SK-N-SH (cell line): ENCODE measurements around the gene PIK3R3. TPM values are rescaled to one million over a fixed set of nuclear protein-coding genes. Genes with fewer than 3 reads are reported as not detected.

Experiments
- CTCF ChIA-PET: fragments of 300-600, 350-600 bp; formaldehyde crosslinking; extraction: SDS; loops from one replicate; lab custom pipeline; 2021; lab: Yijun Ruan, JAX
- POLR2A ChIA-PET: fragments of 350-600 bp; sonication (Branson Sonifier 250); formaldehyde crosslinking; extraction: SDS; loops from one replicate; lab custom pipeline; 2020; ENCODE audit warnings: antibody characterized with exemption, inconsistent platforms; lab: Yijun Ruan, JAX
- DNase-seq: peaks from one replicate; pipeline ENCODE4 v3.0.0; 2012
- H2AFZ ChIP-seq: fragments of 200-600 bp; sonication (generic); 2 replicates; pipeline ENCODE4 v1.8.1; 2016; ENCODE audit warnings: antibody characterized with exemption, mild to moderate bottlenecking, low read depth
- H3F3A ChIP-seq: fragments of 200-600 bp; sonication (generic); replicated peaks from 2 replicates; pipeline ENCODE3; 2016; ENCODE audit warnings: antibody characterized with exemption, mild to moderate bottlenecking; ENCODE audit not compliant: insufficient read depth
- H3K27ac ChIP-seq, 2 experiments: fragments of 200-500 bp in 1 of 2; fragments of 200-600 bp in 1 of 2; sonication (Bioruptor generic) in 1 of 2; sonication (generic), shearing (Covaris generic) in 1 of 2; 2 replicates each; pipeline versions ENCODE4 v1.5.1 to v1.6.1; 2014 to 2016; ENCODE audit warnings: low read depth in 2 of 2, inconsistent platforms in 1 of 2, low read length in 1 of 2, mild to moderate bottlenecking in 1 of 2, mixed read lengths in 1 of 2
- H3K27me3 ChIP-seq: fragments of 200-600 bp; sonication (generic), shearing (Covaris generic); 2 replicates; pipeline ENCODE4 v1.6.1; 2016; ENCODE audit warnings: mixed run types; ENCODE audit not compliant: insufficient read depth
- H3K36me3 ChIP-seq, 2 experiments: fragments of 200-500 bp in 1 of 2; fragments of 200-600 bp in 1 of 2; sonication (Bioruptor generic) in 1 of 2; sonication (generic) in 1 of 2; replicated peaks in 1 of 2; 2 replicates each; pipeline versions ENCODE3 to v1.5.1; 2014 to 2016; ENCODE audit warnings: low read length in 1 of 2, mild to moderate bottlenecking in 1 of 2; ENCODE audit not compliant: insufficient read depth in 2 of 2, control insufficient read depth in 1 of 2
- H3K4me1 ChIP-seq, 2 experiments: fragments of 200-500 bp in 1 of 2; fragments of 200-600 bp in 1 of 2; sonication (Bioruptor generic) in 1 of 2; sonication (generic), shearing (Covaris generic) in 1 of 2; 2 replicates each; pipeline versions ENCODE4 v1.5.1 to v1.6.1; 2014 to 2016; ENCODE audit warnings: low read depth in 1 of 2, low read length in 1 of 2, mixed run types in 1 of 2; ENCODE audit not compliant: insufficient read depth in 2 of 2, control insufficient read depth in 1 of 2
- H3K4me2 ChIP-seq: fragments of 200-600 bp; sonication (generic), shearing (Covaris generic); 2 replicates; pipeline ENCODE4 v1.6.1; 2017; ENCODE audit warnings: mixed run types
- H3K4me3 ChIP-seq, 2 experiments: fragments of 200-500 bp in 1 of 2; fragments of 200-600 bp in 1 of 2; sonication (Bioruptor generic) in 1 of 2; sonication (generic), shearing (Covaris generic) in 1 of 2; 2 replicates each; pipeline versions ENCODE4 v1.5.1 to v1.8.1; 2014 to 2016; ENCODE audit warnings: low read depth in 2 of 2, inconsistent platforms in 1 of 2, low read length in 1 of 2, mild to moderate bottlenecking in 1 of 2, mixed read lengths in 1 of 2, moderate library complexity in 1 of 2
- H3K79me2 ChIP-seq: fragments of 200-600 bp; sonication (generic); 2 replicates; pipeline ENCODE4 v1.8.1; 2017; ENCODE audit warnings: mild to moderate bottlenecking; ENCODE audit not compliant: insufficient read depth
- H3K9ac ChIP-seq: fragments of 200-600 bp; sonication (generic); 2 replicates; pipeline ENCODE4 v1.6.1; 2017; ENCODE audit warnings: mixed run types
- H3K9me2 ChIP-seq: fragments of 200-600 bp; sonication (generic); 2 replicates; pipeline ENCODE4 v1.6.1; 2017; ENCODE audit warnings: mixed run types
- H3K9me3 ChIP-seq: fragments of 200-600 bp; sonication (generic); 2 replicates; pipeline ENCODE4 v1.6.1; 2017; ENCODE audit warnings: mixed run types, mild to moderate bottlenecking, moderate library complexity
- H4K20me1 ChIP-seq: fragments of 200-600 bp; sonication (generic); 2 replicates; pipeline ENCODE4 v1.6.1; 2017; ENCODE audit warnings: mild to moderate bottlenecking, mixed run types; ENCODE audit not compliant: insufficient read depth
- CHD2 ChIP-seq: fragments of 150-350 bp; IDR thresholded peaks from 2 replicates; pipeline ENCODE4 v1.6.1; 2018; ENCODE audit warnings: low read length; ENCODE audit not compliant: partially characterized antibody
- EP300 ChIP-seq, 2 experiments: IDR thresholded peaks; 2 replicates each; pipeline versions ENCODE4 v1.4.0 to v1.6.1; 2012; ENCODE audit warnings: borderline replicate concordance in 1 of 2, low read depth in 1 of 2, low read length in 1 of 2
- EZH2phosphoT487 ChIP-seq: fragments of 200-600 bp; sonication (generic); IDR thresholded peaks from 2 replicates; pipeline ENCODE4 v1.6.1; 2017; ENCODE audit warnings: low read depth, mixed run types, mild to moderate bottlenecking, antibody characterized with exemption, moderate library complexity, borderline replicate concordance
- FOXM1 ChIP-seq: IDR thresholded peaks from 2 replicates; pipeline ENCODE4 v1.4.0; 2012; ENCODE audit warnings: low read depth, mild to moderate bottlenecking
- GABPA ChIP-seq: IDR thresholded peaks from 2 replicates; pipeline ENCODE4 v1.4.0; 2012; ENCODE audit warnings: low read depth, mild to moderate bottlenecking
- GATA2 ChIP-seq: sonication (generic); formaldehyde crosslinking; IDR thresholded peaks from 2 replicates; pipeline ENCODE4 v1.5.0; 2020; ENCODE audit warnings: mild to moderate bottlenecking, missing genetic modification reagents
- JUND ChIP-seq: IDR thresholded peaks from 2 replicates; pipeline ENCODE4 v1.4.0; 2012
- MEF2A ChIP-seq: IDR thresholded peaks from 2 replicates; pipeline ENCODE4 v1.4.0; 2012; ENCODE audit warnings: low read depth, borderline replicate concordance
- NFIC ChIP-seq: IDR thresholded peaks from 2 replicates; pipeline ENCODE4 v1.4.0; 2012; ENCODE audit warnings: borderline replicate concordance
- NRF1 ChIP-seq: IDR thresholded peaks from 2 replicates; pipeline ENCODE4 v1.6.1; 2012; ENCODE audit warnings: low read depth, mild to moderate bottlenecking, low read length
- RAD21 ChIP-seq: IDR thresholded peaks from 2 replicates; pipeline ENCODE4 v1.6.1; 2012; ENCODE audit warnings: mild to moderate bottlenecking, low read length
- RXRA ChIP-seq: IDR thresholded peaks from 2 replicates; pipeline ENCODE4 v1.4.0; 2012; ENCODE audit warnings: low read depth, mild to moderate bottlenecking, borderline replicate concordance
- SIN3A ChIP-seq: IDR thresholded peaks from 2 replicates; pipeline ENCODE4 v1.6.1; 2012; ENCODE audit warnings: low read depth, mild to moderate bottlenecking, low read length, moderate library complexity, borderline replicate concordance
- YY1 ChIP-seq: IDR thresholded peaks from 2 replicates; pipeline ENCODE4 v1.4.0; 2012; ENCODE audit warnings: low read depth, mild to moderate bottlenecking
- WGBS: methylation state at CpG from one replicate; pipeline ENCODE4 v1.1.6; 2017; ENCODE audit warnings: low lambda C conversion rate; 5-methylcytosine and 5-hydroxymethylcytosine counted together
- polyA plus RNA-seq, 3 experiments: library from polyadenylated mRNA; depleted of rRNA; stranded (reverse); fragments of >200 nt; gene quantifications; 2 replicates each; pipeline ENCODE4 v1.2.3, GENCODE V29; 2012
- TF ChIP-seq, protein P1 (sequence below): IDR thresholded peaks from 2 replicates; pipeline ENCODE4; 2012
- TF ChIP-seq, protein P2 (sequence below): fragments of 150-350 bp; IDR thresholded peaks from 2 replicates; pipeline ENCODE4 v1.6.1; 2017; ENCODE audit warnings: antibody characterized with exemption, low read length, low read depth, borderline replicate concordance
- TF ChIP-seq, protein P3 (sequence below): fragments of 200-600 bp; sonication (generic); IDR thresholded peaks from 2 replicates; pipeline ENCODE4 v1.6.1; 2017; ENCODE audit warnings: antibody characterized with exemption, mild to moderate bottlenecking, moderate library complexity

Gene PIK3R3
- polyA plus RNA-seq, 1 of the 3 experiments (the other 2 are of a cell fraction): 4.0 TPM

DNA sequence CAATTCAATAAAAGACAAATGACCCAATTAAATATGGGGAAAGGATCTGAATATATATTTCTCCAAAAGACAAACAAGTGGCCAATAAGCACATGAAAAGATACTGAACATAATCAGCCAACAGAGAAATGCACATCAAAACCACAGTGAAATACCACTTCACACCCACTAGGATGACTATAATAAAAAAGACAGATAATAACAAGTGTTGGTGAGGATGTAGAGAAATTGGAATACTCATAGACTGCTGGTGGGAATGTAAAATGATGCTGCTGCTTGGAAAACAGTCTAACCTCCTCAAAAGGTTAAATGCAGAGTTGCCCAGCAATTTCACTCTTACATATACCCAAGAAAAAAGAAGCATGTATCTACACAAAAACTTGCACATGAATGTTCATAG, 48.9 kb downstream of the PIK3R3 start (continued):
- TF ChIP-seq EP300 (IDR thresholded peaks at IDR 0.05; ENCODE audit: borderline replicate concordance in 1 of 2, low read depth in 1 of 2, low read length in 1 of 2): no peak
- no peak for TF ChIP-seq MEF2A

DNA sequence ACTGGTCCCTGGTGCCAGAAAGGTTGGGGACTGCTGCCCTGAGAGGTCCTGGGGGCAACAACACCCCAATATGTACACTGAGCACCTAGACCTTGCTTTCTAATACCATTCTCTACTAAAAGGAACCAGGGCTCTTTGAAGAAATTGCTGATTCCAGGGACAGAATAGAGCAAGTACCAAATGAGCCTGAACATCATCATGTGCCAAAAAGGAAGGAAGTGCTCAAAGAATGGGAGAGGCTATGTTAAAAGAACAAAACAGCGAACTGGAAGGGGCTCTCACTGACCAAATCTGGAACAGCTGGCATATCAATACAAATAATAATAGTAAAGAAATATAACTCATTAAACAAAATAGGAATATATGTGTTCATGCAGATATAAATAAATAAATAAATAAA, 50.8 kb downstream of the PIK3R3 start:
- Histone ChIP-seq H4K20me1 (no peaks in the 10 kb centered on the region), H3K27ac (no peak overlapping the region), H3K36me3 (peaks cover 0 to 8% of the 10 kb centered on the region in 2 experiments), H3K27me3 (no peaks in the 10 kb centered on the region), H2AFZ (no peak overlapping the region), H3K9me3 (no peaks in the 10 kb centered on the region), H3K9ac (no peak overlapping the region), H3K79me2 (peaks cover 23% of the 10 kb centered on the region), H3K4me3 (no peak overlapping the region), H3K9me2 (no peaks in the 10 kb centered on the region), H3F3A (peaks cover 13% of the 10 kb centered on the region), H3K4me1 (peaks cover 0 to 12% of the 10 kb centered on the region in 2 experiments; a peak in 2 of 4 replicates), H3K4me2 (no peak overlapping the region)
- ChIA-PET CTCF (no interaction called here), POLR2A (no interaction called here)
- no peak for TF ChIP-seq NRF1
- no peak for TF ChIP-seq RXRA
- TF ChIP-seq EP300 (IDR thresholded peaks at IDR 0.05; ENCODE audit: borderline replicate concordance in 1 of 2, low read depth in 1 of 2, low read length in 1 of 2): no peak
- no peak for TF ChIP-seq JUND
- TF ChIP-seq SIN3A: no peak
- no peak for TF ChIP-seq CHD2
- TF ChIP-seq, protein P1, sequence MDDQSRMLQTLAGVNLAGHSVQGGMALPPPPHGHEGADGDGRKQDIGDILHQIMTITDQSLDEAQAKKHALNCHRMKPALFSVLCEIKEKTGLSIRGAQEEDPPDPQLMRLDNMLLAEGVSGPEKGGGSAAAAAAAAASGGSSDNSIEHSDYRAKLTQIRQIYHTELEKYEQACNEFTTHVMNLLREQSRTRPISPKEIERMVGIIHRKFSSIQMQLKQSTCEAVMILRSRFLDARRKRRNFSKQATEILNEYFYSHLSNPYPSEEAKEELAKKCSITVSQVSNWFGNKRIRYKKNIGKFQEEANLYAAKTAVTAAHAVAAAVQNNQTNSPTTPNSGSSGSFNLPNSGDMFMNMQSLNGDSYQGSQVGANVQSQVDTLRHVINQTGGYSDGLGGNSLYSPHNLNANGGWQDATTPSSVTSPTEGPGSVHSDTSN: no peak
- TF ChIP-seq NFIC: no peak
- TF ChIP-seq FOXM1: no peak
- no peak for TF ChIP-seq EZH2phosphoT487
- TF ChIP-seq, protein P2, sequence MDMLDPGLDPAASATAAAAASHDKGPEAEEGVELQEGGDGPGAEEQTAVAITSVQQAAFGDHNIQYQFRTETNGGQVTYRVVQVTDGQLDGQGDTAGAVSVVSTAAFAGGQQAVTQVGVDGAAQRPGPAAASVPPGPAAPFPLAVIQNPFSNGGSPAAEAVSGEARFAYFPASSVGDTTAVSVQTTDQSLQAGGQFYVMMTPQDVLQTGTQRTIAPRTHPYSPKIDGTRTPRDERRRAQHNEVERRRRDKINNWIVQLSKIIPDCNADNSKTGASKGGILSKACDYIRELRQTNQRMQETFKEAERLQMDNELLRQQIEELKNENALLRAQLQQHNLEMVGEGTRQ: no peak
- DNase-seq: no peak
- 92% methylated on average over 1 of the region's 1 CpG for WGBS

DNA sequence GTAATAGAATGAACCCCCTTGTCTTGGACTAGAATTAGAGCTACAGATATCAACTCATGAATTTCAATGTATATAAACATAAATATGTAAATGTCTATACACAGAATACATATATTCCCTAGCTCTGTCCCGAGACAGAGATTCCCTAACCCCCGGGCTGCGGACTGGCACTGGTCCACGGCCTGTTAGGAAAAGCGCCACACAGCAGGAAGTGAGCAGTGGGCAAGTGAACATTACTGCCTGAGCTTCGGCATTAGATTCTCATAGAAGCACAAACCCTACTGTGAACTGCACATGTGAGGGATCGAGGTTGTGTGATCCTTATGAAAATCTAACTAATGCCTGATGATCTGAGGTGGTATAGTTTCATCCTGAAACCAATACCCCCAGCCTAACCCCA, 51.2 kb downstream of the PIK3R3 start:
- 98% methylated on average over 7 of the region's 7 CpGs for WGBS
- CTCF ChIA-PET: no interaction called here
- no peak overlapping the region for H3K9ac ChIP-seq

More for the DNA sequence above, 51.2 kb downstream of the PIK3R3 start:
- H3F3A ChIP-seq: peaks cover 13% of the 10 kb centered on the region
- H4K20me1 ChIP-seq: no peaks in the 10 kb centered on the region
- no peak overlapping the region for H3K27ac ChIP-seq
- no peak overlapping the region for H2AFZ ChIP-seq
- no peaks in the 10 kb centered on the region for H3K9me2 ChIP-seq
- H3K4me2 ChIP-seq: no peak overlapping the region
- H3K79me2 ChIP-seq: peaks cover 23% of the 10 kb centered on the region
- DNase-seq: no peak
- H3K36me3 ChIP-seq: peaks cover 0 to 12% of the 10 kb centered on the region in 2 experiments
- H3K27me3 ChIP-seq: no peaks in the 10 kb centered on the region
- TF ChIP-seq GATA2 (no peak), SIN3A (no peak), NFIC (no peak), GABPA (no peak), YY1 (no peak), NRF1 (no peak), RAD21 (no peak)
- TF ChIP-seq, protein P1: no peak
- TF ChIP-seq, protein P2: no peak
- TF ChIP-seq, protein P3, sequence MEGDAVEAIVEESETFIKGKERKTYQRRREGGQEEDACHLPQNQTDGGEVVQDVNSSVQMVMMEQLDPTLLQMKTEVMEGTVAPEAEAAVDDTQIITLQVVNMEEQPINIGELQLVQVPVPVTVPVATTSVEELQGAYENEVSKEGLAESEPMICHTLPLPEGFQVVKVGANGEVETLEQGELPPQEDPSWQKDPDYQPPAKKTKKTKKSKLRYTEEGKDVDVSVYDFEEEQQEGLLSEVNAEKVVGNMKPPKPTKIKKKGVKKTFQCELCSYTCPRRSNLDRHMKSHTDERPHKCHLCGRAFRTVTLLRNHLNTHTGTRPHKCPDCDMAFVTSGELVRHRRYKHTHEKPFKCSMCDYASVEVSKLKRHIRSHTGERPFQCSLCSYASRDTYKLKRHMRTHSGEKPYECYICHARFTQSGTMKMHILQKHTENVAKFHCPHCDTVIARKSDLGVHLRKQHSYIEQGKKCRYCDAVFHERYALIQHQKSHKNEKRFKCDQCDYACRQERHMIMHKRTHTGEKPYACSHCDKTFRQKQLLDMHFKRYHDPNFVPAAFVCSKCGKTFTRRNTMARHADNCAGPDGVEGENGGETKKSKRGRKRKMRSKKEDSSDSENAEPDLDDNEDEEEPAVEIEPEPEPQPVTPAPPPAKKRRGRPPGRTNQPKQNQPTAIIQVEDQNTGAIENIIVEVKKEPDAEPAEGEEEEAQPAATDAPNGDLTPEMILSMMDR: no peak
- peaks cover 0 to 12% of the 10 kb centered on the region in 2 experiments; a peak in 2 of 4 replicates for H3K4me1 ChIP-seq
- no peaks in the 10 kb centered on the region for H3K9me3 ChIP-seq
- no peak overlapping the region for H3K4me3 ChIP-seq
- POLR2A ChIA-PET: no interaction called here
